ENCODE measurements around the gene LHFPL2. TPM values are rescaled to one million over a fixed set of nuclear protein-coding genes. Genes with fewer than 3 reads are reported as not detected.
A peak's percentile ranks its signal among the peaks of the same experiment; 100 is the strongest.

The LHFPL2 gene
- total and polyA plus RNA-seq, 9 of the 15 experiments (the other 6 are each of a cell fraction or from before 2014, with no cell fraction given) = 1.0 to 6.6 (median 4.6) TPM

- TF ChIP-seq, protein P1, sequence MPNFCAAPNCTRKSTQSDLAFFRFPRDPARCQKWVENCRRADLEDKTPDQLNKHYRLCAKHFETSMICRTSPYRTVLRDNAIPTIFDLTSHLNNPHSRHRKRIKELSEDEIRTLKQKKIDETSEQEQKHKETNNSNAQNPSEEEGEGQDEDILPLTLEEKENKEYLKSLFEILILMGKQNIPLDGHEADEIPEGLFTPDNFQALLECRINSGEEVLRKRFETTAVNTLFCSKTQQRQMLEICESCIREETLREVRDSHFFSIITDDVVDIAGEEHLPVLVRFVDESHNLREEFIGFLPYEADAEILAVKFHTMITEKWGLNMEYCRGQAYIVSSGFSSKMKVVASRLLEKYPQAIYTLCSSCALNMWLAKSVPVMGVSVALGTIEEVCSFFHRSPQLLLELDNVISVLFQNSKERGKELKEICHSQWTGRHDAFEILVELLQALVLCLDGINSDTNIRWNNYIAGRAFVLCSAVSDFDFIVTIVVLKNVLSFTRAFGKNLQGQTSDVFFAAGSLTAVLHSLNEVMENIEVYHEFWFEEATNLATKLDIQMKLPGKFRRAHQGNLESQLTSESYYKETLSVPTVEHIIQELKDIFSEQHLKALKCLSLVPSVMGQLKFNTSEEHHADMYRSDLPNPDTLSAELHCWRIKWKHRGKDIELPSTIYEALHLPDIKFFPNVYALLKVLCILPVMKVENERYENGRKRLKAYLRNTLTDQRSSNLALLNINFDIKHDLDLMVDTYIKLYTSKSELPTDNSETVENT (CRISPR knock-in tag; IDR thresholded peaks at IDR 0.05) = no peak
- TF ChIP-seq ADNP (tag; IDR thresholded peaks at IDR 0.05) (0 out of 2 replicates have a peak, but pooled peaks have one; percentile 17), ZNF197 (CRISPR knock-in tag; IDR thresholded peaks at IDR 0.05; ENCODE audit: low read depth) (no peak), SMARCA4 (IDR thresholded peaks at IDR 0.05) (0 out of 2 replicates have a peak, but pooled peaks have one; percentile 22), HMG20A (CRISPR knock-in tag; conservative IDR thresholded peaks at IDR 0.05) (no peak), ATF3 (IDR thresholded peaks at IDR 0.05) (peak; percentile 75), ATF3 (CRISPR knock-in tag; conservative IDR thresholded peaks at IDR 0.05) (no peak), GATAD2B (IDR thresholded peaks at IDR 0.05; ENCODE audit: borderline replicate concordance) (0 out of 2 replicates have a peak, but pooled peaks have one; percentile 34), HDGF (IDR thresholded peaks at IDR 0.05) (no peak), SMAD2 (IDR thresholded peaks at IDR 0.05; ENCODE audit: low read depth, low read length) (no peak), FOXK1 (CRISPR knock-in tag; IDR thresholded peaks at IDR 0.05; ENCODE audit: borderline replicate concordance) (no peak), SAP30 (IDR thresholded peaks at IDR 0.05; ENCODE audit: borderline replicate concordance, insufficient read depth, low read depth, low read length, poor library complexity, severe bottlenecking) (no peak), E2F4 (CRISPR knock-in tag; IDR thresholded peaks at IDR 0.05; ENCODE audit: low read depth) (no peak), CBX5 (IDR thresholded peaks at IDR 0.05; ENCODE audit: borderline replicate concordance, low read depth) (no peak), NFYB (IDR thresholded peaks at IDR 0.05; ENCODE audit: extremely low read depth, insufficient read length) (no peak)
- TF ChIP-seq, protein P2, sequence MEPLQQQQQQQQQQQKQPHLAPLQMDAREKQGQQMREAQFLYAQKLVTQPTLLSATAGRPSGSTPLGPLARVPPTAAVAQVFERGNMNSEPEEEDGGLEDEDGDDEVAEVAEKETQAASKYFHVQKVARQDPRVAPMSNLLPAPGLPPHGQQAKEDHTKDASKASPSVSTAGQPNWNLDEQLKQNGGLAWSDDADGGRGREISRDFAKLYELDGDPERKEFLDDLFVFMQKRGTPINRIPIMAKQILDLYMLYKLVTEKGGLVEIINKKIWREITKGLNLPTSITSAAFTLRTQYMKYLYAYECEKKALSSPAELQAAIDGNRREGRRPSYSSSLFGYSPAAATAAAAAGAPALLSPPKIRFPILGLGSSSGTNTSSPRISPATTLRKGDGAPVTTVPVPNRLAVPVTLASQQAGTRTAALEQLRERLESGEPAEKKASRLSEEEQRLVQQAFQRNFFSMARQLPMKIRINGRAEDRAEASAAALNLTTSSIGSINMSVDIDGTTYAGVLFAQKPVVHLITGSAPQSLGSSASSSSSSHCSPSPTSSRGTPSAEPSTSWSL (CRISPR knock-in tag; IDR thresholded peaks at IDR 0.05; ENCODE audit: borderline replicate concordance) = no peak
- TF ChIP-seq, protein P3, sequence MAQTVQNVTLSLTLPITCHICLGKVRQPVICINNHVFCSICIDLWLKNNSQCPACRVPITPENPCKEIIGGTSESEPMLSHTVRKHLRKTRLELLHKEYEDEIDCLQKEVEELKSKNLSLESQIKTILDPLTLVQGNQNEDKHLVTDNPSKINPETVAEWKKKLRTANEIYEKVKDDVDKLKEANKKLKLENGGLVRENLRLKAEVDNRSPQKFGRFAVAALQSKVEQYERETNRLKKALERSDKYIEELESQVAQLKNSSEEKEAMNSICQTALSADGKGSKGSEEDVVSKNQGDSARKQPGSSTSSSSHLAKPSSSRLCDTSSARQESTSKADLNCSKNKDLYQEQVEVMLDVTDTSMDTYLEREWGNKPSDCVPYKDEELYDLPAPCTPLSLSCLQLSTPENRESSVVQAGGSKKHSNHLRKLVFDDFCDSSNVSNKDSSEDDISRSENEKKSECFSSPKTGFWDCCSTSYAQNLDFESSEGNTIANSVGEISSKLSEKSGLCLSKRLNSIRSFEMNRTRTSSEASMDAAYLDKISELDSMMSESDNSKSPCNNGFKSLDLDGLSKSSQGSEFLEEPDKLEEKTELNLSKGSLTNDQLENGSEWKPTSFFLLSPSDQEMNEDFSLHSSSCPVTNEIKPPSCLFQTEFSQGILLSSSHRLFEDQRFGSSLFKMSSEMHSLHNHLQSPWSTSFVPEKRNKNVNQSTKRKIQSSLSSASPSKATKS (CRISPR knock-in tag; IDR thresholded peaks at IDR 0.05) = no peak
- TF ChIP-seq, protein P4, sequence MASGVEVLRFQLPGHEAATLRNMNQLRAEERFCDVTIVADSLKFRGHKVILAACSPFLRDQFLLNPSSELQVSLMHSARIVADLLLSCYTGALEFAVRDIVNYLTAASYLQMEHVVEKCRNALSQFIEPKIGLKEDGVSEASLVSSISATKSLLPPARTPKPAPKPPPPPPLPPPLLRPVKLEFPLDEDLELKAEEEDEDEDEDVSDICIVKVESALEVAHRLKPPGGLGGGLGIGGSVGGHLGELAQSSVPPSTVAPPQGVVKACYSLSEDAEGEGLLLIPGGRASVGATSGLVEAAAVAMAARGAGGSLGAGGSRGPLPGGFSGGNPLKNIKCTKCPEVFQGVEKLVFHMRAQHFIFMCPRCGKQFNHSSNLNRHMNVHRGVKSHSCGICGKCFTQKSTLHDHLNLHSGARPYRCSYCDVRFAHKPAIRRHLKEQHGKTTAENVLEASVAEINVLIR (CRISPR knock-in tag; IDR thresholded peaks at IDR 0.05) = no peak
Measured at GRCh38 chr5:78566747-78567425, 81.7 kb downstream of the LHFPL2 start (continued).

All from K562 (cell line).